Caco-2 (cell line): ENCODE data around the gene SCGB1C2. TPM values are rescaled to one million over a fixed set of nuclear protein-coding genes. Genes with fewer than 3 reads are reported as not detected.

ENCODE experiments used
- BruUV-seq: library from RNA; stranded (reverse); fragments of 400-500 nt; replicated peaks from 2 replicates; lab custom pipeline; 2021; lab: Mats Ljungman, UMichigan
- CTCF ChIA-PET: fragments of 300-600 bp; sonication (Branson Sonifier 250); formaldehyde crosslinking; loops from one replicate; lab custom pipeline; 2022; ENCODE audit warnings: antibody characterized with exemption; lab: Charles Lee
- POLR2A ChIA-PET: fragments of 300-600 bp; sonication (Branson Sonifier 250); formaldehyde crosslinking; loops from one replicate; lab custom pipeline; 2022; ENCODE audit warnings: antibody characterized with exemption; lab: Charles Lee
- DNase-seq, 2 experiments: peaks; one replicate each; pipeline versions ENCODE4 v3.0.0 to v3.0.0-alpha.2; 2020 to 2022
- H3K27me3 ChIP-seq: replicated peaks from 2 replicates; pipeline ENCODE4 v1.6.0; 2011; ENCODE audit warnings: low read length; ENCODE audit not compliant: control insufficient read depth, insufficient read depth
- H3K36me3 ChIP-seq: 2 replicates; pipeline ENCODE4 v1.5.1; 2011; ENCODE audit warnings: low read length; ENCODE audit not compliant: control insufficient read depth, insufficient read depth
- H3K4me1 ChIP-seq: fragments of 250-450 bp; sonication (Bioruptor Pico); 2 replicates; pipeline ENCODE4 v1.5.1; 2020; ENCODE audit warnings: mild to moderate bottlenecking
- H3K4me3 ChIP-seq: 2 replicates; pipeline ENCODE4 v1.5.1; 2011; ENCODE audit warnings: low read depth, mild to moderate bottlenecking, control low read depth, low read length
- H3K9me3 ChIP-seq: fragments of 250-450 bp; sonication (Bioruptor Pico); 2 replicates; pipeline ENCODE4 v1.5.1; 2020; ENCODE audit warnings: mild to moderate bottlenecking, moderate library complexity
- H3K27ac Mint-ChIP-seq: one replicate; pipeline ENCODE4 v1.8.0; 2022; ENCODE audit warnings: mixed read lengths; ENCODE audit not compliant: unreplicated experiment
- H3K27me3 Mint-ChIP-seq: one replicate; pipeline ENCODE4 v1.8.0; 2022; ENCODE audit warnings: mixed read lengths; ENCODE audit not compliant: insufficient read depth, unreplicated experiment
- H3K36me3 Mint-ChIP-seq: one replicate; pipeline ENCODE4 v1.8.0; 2022; ENCODE audit warnings: mild to moderate bottlenecking, mixed read lengths; ENCODE audit not compliant: insufficient read depth, unreplicated experiment
- H3K4me1 Mint-ChIP-seq: one replicate; pipeline ENCODE4 v1.8.0; 2022; ENCODE audit warnings: low read depth, mixed read lengths; ENCODE audit not compliant: unreplicated experiment
- H3K4me3 Mint-ChIP-seq: one replicate; pipeline ENCODE4 v1.8.0; 2022; ENCODE audit warnings: mild to moderate bottlenecking, moderate library complexity, mixed read lengths; ENCODE audit not compliant: unreplicated experiment
- H3K9me3 Mint-ChIP-seq: one replicate; pipeline ENCODE4 v1.8.0; 2022; ENCODE audit warnings: mixed read lengths; ENCODE audit not compliant: unreplicated experiment
- CTCF ChIP-seq, 2 experiments: fragments of 200-600 bp in 1 of 2; IDR thresholded peaks; 1 replicate in 1 of 2; 2 replicates in 1 of 2; pipeline versions ENCODE4 v1.5.1 to v1.8.0; 2011 to 2022; ENCODE audit warnings: antibody characterized with exemption in 1 of 2, control low read depth in 1 of 2, inconsistent platforms in 1 of 2, low read depth in 1 of 2, low read length in 1 of 2, mild to moderate bottlenecking in 1 of 2, moderate library complexity in 1 of 2; ENCODE audit not compliant: insufficient read depth in 1 of 2, severe bottlenecking in 1 of 2, unreplicated experiment in 1 of 2
- intact Hi-C: fragments of 100-400 bp; cut with micrococcal nuclease; formaldehyde crosslinking; loops from one replicate; pipeline ENCODE4 v1.10.0; 2022; ENCODE audit not compliant: unreplicated experiment
- total RNA-seq: library from RNA; stranded (reverse); gene quantifications from 2 replicates; pipeline ENCODE4 v1.2.3, GENCODE V29; 2022

The SCGB1C2 gene
- total RNA-seq, 1 experiment from 2014 or later: not detected

- Mint-ChIP-seq H3K27ac (no peak overlapping the region), H3K36me3 (no peaks in the 10 kb centered on the region), H3K4me1 (no peaks in the 10 kb centered on the region), H3K27me3 (peaks cover 11% of the 10 kb centered on the region), H3K9me3 (no peaks in the 10 kb centered on the region), H3K4me3 (no peak overlapping the region)
- BruUV-seq: no TSS peak
- TF ChIP-seq CTCF (IDR thresholded peaks at IDR 0.05; ENCODE audit: insufficient read depth in 1 of 2, low read depth in 1 of 2, low read length in 1 of 2, severe bottlenecking in 1 of 2, unreplicated experiment in 1 of 2): no peak
- Histone ChIP-seq H3K4me1 (peaks cover 5% of the 10 kb centered on the region; the same call in 1 of the 2 replicates), H3K27me3 (no peaks in the 10 kb centered on the region), H3K36me3 (no peaks in the 10 kb centered on the region), H3K9me3 (no peaks in the 10 kb centered on the region), H3K4me3 (no peak overlapping the region)
- ChIA-PET CTCF (no interaction called here), POLR2A (no interaction called here)
- intact Hi-C loops: loop anchor here (5.0 kb wide), 1 partner anchor 855 kb away; the partner anchor contains the start of gene TIMM22
- peak; percentile 49 to 72 for DNase-seq
These were observed 4.8 kb downstream of the SCGB1C2 start for GRCh38 chr17:142102-142661.

GRCh38 chr17:142876-143784 lies 5.8 kb downstream of the SCGB1C2 start:
- H3K36me3 ChIP-seq: no peaks in the 10 kb centered on the region
- H3K9me3 Mint-ChIP-seq: no peaks in the 10 kb centered on the region
- DNase-seq: peak; percentile 0 to 17
- no peaks in the 10 kb centered on the region for H3K9me3 ChIP-seq
- peaks cover 5% of the 10 kb centered on the region; the same call in 1 of the 2 replicates for H3K4me1 ChIP-seq
- BruUV-seq: no TSS peak
- no peaks in the 10 kb centered on the region for H3K36me3 Mint-ChIP-seq
- H3K27me3 Mint-ChIP-seq: peaks cover 11% of the 10 kb centered on the region
- intact Hi-C loops: loop anchor here (5.0 kb wide), 1 partner anchor 854 kb away; the partner anchor contains the start of gene TIMM22
- TF ChIP-seq CTCF (IDR thresholded peaks at IDR 0.05; ENCODE audit: insufficient read depth in 1 of 2, low read depth in 1 of 2, low read length in 1 of 2, severe bottlenecking in 1 of 2, unreplicated experiment in 1 of 2): no peak
- POLR2A ChIA-PET: no interaction called here
- H3K27ac Mint-ChIP-seq: no peak overlapping the region
- H3K4me3 ChIP-seq: no peak overlapping the region
- H3K4me1 Mint-ChIP-seq: no peaks in the 10 kb centered on the region
- no peaks in the 10 kb centered on the region for H3K27me3 ChIP-seq
- CTCF ChIA-PET: no interaction called here
- no peak overlapping the region for H3K4me3 Mint-ChIP-seq

GRCh38 chr17:143785-144281 lies 6.5 kb downstream of the SCGB1C2 start:
- TF ChIP-seq CTCF (IDR thresholded peaks at IDR 0.05; ENCODE audit: insufficient read depth in 1 of 2, low read depth in 1 of 2, low read length in 1 of 2, severe bottlenecking in 1 of 2, unreplicated experiment in 1 of 2): peak; percentile 80 to 95
- H3K4me1 Mint-ChIP-seq: no peaks in the 10 kb centered on the region
- H3K27me3 ChIP-seq: no peaks in the 10 kb centered on the region
- H3K27me3 Mint-ChIP-seq: peaks cover 11% of the 10 kb centered on the region
- intact Hi-C loops: loop anchor here (5.0 kb wide), 1 partner anchor 853 kb away; the partner anchor contains the start of gene TIMM22
- H3K9me3 Mint-ChIP-seq: no peaks in the 10 kb centered on the region
- H3K4me1 ChIP-seq: peaks cover 5% of the 10 kb centered on the region; the same call in 1 of the 2 replicates
- BruUV-seq: no TSS peak
- H3K9me3 ChIP-seq: no peaks in the 10 kb centered on the region
- no peak overlapping the region for H3K4me3 ChIP-seq
- H3K27ac Mint-ChIP-seq: no peak overlapping the region
- POLR2A ChIA-PET: no interaction called here
- CTCF ChIA-PET: no interaction called here
- no peaks in the 10 kb centered on the region for H3K36me3 ChIP-seq
- no peaks in the 10 kb centered on the region for H3K36me3 Mint-ChIP-seq
- DNase-seq: peak; percentile 84 to 96
- no peak overlapping the region for H3K4me3 Mint-ChIP-seq
